Hippocampal formation (tissue), 2 donors: ENCODE measurements around the gene UQCRHL.
"Not testable (repeated sequence)": the region's sequence is repeated elsewhere in the genome, so short reads cannot be mapped to it uniquely, and the experiment has no call there.

Experiments
- DNase-seq, 2 donors: peaks; one replicate each; lab custom pipeline; 2025; lab: John Stamatoyannopoulos, UW

Gene UQCRHL

DNA sequence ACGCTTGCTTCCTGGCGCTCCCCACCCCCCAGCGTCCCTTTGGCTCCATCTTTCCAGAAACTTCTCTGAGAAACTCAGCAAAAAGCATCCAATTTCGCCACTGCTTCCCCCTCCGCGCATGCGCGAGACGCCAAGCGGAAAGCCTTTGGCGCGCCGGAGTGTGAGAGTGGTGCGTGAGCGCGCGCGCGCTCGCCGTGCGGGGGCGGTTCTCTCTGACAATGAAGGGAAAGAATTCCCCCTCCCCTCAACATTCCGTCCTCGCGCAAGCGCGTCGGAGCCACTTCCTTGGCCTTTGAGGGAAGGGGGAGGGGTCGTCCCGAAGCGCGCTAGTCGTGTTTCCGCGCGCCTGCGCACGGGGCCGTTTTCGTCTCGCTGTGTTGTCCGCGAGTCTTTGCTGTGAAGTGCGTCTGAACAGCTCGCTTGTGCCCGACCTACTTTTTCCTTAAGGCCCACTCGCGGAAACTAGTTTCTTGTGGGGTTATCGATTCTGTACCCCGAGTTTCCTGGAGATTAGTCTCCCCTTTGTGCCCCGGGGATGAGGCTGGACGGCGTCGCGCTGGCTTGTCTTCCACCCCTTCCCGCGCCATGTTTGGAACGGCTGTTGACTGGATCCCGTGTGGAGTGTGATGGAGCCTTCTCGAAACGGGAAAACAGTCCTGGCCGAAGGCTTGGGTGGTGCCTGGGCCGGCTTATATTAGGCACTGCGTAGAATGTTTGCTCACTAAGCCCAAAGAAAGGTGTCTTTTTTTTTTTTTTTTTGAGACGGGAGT, 28.5 kb upstream of the UQCRHL start:
- DNase-seq: peak; percentile 97

DNA sequence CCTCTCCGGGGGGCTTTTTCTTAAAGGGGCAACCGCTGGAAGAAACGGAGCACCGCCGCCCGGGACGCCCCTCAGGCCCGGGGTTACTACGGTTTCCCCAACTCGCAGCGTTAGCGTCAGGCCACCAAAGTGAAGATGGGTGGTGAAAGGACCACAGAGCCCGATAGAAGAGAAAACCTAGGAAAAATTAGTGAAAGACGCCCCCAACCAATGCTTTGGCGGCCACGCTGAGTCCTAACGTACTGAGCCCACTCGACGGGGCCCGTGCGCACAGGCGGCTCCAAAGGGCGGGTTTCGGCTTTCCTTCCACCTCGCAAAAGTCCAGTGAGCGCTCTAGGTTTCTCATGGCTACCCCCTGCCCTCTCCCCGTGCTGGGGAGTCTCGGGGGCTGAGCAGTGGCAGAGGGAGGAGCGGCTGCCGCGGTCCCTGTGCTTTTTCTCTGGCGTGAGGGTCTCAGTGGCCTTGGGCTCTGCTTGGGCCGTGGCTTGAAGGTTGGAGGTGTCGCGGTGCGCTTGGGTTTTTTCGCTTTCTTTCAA, 27.8 kb upstream of the UQCRHL start:
- no peak for DNase-seq

DNA sequence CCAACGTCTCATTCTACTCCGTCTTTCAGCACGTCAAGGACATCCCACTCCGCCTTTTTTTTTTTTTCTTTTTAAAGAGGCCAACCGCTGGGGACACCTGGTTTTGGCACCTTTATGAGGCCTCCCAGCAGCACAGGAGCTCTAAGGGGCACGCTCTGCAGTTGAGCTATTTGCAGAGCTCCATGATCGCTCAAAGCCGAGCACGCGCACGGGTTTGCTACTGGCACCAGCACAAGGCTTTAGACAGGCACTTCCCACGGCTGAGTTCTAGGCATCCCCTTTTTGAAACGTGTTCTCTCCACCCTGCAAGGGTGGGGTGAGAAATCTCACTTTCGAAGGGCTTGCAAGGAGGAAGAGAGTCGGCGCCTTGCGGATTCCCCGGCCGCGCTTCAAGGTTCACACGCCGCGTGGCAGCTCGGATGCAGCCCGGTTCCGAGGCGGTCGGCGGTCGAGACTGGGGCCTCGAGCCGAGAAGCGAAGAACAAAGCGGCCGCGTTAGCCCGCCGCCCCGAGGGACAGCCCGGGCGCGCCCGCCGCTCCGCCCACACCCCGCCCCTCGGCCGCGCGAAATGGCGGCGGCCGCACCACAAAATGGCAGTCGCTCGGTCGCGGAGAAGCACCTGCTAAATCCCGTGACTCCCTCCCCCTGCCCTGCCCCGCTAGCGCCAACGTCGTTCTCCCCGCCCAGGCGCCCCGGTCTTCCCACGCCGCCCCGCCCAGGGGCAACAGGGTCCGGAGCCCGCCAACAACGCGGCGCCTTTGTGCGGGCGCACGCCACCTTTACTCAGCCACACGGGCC, 27.2 kb upstream of the UQCRHL start:
- DNase-seq: peak; percentile 85 to 87

DNA sequence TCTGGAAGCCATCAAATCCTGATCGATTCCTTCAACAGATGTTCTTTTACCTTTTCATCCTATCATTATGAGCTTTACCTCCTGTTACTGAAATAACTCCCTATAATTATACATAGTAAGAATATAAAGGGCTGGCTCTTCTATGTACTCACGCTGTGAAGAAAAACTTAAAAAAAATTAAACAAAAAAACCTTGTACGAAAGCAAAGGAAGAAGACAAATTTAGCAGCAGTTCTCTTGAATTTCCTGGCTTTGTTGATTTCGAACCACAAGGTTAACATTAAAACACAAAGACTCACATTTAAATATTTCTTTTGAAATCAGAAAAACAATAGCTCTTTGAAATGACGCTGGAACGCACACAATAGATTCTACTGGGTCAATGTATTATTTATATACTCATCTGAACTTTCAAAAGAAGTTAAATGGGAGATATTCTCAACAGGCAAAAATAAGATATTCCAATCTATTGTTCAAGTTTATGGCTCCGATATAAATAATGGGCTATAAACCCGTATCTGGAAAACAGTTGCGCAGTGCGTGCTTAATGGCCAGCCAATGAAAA, 26.5 kb upstream of the UQCRHL start:
- DNase-seq: peak in 1 of 2 donors; percentile 87

DNA sequence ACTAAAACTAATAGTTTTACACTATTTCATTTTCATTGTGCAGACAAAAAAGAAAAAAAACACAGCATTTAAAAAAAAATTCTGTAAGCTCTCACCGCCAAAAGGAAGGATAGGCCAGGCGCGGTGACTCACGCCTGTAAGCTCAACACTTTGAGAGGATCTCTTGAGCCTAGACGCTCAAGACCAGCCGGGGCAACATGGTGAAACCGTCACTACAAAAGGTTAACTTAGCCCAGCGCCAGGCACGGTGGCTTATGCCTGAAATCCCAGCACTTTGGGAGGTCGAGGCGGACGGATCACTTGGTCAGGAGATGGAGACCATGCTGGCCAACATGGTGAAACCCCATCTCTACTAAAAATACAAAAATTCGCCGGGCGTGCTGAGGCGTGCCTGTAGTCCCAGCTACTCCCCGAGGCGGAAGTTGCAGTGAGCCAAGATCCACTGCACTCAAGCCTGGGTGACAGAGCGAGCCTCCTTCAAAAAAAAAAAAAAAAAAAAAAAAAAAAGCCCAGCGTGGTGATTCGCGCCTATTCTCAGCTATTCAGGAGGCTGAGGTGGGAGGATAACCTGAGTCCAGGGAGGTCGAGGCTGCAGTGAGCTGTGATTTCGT, 25.7 kb upstream of the UQCRHL start:
- peak in 1 of 2 donors; percentile 31 for DNase-seq

DNA sequence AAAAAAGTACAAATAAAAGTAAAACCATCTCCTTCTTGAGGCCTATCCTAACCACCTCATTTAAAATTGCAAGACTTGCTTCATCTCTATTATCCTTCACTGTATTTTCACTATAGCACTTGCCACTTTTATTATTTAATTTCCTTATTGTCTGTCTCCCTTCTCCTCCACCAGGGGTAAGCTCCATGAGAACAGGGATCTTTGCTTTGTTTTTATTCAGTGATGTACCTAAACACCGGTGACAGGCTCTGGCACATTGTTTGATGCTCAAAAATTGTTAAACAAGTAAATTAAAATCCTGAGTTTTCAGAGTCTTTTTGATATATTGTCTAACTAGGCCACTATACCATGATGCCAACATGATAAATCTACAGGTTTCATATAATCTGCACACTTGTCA, 22.8 kb upstream of the UQCRHL start:
- no peak for DNase-seq

DNA sequence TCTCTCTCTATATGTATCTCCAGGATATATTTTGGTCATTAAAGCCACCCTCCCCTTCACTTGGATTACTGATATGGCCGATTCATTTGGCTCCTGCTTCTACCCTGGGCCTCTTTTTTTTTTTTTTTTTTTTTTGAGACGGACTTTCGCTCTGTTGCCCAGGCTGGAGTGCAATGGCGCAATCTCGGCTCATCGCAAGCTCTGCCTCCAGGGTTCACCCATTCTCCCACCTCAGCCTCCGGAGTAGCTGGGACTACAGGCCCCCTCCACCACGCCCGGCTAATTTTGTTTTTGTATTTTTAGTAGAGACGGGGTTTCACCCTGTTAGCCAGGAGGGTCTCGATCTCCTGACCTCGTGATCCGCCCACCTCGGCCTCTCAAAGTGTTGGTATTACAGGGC, 21.5 kb upstream of the UQCRHL start:
- not testable (repeated sequence) for DNase-seq

DNA sequence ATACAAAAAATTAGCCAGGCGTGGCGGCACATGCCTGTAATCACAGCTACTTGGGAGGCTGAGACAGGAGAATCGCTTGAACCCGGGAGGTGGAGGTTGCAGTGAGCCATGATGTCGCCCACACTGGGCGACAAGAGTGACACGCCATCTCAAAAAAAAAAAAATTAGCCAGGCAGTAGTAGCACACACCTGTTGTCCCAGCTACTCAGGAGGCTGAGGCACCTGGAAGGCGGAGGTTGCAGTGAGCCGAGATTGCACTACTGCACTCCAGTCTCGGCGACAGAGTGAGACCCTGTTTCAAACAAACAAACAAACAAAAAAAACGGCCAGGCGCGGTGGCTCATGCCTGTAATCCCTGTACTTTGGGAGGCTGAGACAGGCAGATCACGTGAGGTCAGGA, 20.1 kb upstream of the UQCRHL start:
- not testable (repeated sequence) for DNase-seq

DNA sequence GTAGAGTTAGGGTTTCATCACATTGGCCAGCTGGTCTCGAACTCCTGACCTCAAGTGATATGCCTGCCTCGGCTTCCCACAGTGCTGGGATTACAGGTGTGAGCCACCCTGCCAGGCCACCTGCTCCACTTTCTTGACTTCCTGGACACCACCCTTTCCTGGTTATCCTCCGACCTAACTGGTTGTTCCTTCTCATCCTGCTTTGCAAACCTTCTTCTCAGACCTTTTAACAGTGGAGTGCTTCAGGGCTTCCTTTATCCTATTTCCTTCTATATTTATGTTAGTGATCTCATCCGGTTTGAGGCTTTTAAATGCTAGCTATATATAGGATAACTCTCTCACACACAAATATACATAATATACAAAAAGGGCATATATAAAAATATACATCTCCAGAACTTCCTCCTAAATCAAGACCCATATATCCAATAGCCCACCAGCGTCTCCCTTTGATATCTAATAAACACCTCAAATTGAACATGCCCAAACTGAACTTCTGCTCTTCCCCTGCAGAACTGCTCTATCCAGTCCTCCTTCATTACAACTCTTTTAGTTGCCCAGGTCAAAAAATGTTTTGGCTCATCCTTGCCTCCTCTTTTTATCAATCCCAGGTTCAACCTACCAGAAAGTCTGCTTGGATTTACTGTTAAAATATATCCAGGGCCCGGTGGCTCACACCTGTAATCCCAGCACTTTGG, 19.5 kb upstream of the UQCRHL start:
- no peak for DNase-seq

DNA sequence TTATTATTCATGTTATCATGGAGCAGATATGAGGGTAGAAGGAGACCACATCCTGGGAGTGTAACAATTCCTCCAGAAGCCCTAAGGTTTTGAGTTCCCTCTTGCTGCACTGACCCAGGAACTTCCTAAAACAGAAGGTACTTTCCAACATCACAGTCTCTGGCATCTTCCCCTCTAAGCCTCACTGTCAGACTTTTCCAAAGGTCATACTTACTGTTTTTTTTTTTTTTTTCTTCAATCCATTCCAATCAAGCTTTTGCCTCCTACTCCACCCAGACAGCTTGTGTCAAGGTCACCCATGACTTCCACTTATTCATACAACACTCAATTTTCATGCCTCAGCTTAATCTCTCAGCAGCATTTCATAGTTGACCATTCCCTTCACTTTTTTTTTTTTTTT, 18.4 kb upstream of the UQCRHL start:
- DNase-seq: no peak

DNA sequence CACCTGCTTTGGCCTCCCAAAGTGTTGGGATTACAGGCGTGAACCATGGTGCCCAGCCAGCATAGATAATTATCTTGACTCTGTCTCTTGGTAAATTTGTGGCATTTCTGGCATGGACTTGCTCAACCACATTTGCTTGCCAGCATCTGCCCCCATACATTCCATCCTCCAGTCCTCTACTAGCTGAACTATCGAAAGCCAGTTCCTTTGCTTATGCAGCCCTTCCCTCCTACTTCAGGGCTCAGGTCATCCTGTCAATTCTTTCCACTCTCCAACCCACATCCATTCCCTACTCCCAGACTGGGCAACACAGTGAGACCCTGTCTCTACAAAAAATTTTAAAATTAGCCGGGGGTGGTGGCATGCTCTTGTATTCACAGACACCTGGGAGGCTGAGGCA, 13.0 kb upstream of the UQCRHL start:
- no peak for DNase-seq

DNA sequence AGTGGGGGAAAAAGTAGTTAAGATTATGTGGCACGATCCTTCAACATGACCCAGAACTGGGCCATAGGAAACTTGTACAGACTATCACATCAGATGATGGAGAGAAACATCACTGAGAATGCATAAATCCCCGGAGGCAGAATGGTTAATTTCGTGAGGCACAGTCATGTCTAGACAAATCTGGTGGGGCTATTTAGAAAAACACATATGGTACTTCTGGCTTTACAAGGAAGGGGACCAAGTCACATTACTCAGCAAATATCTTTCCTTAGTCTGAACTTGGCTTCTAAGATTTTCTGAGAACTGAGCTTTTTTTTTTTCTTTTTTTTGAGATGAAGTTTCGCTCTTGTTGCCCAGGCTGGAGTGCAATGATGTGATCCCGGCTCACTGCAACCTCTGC, 9.2 kb upstream of the UQCRHL start:
- DNase-seq: no peak

DNA sequence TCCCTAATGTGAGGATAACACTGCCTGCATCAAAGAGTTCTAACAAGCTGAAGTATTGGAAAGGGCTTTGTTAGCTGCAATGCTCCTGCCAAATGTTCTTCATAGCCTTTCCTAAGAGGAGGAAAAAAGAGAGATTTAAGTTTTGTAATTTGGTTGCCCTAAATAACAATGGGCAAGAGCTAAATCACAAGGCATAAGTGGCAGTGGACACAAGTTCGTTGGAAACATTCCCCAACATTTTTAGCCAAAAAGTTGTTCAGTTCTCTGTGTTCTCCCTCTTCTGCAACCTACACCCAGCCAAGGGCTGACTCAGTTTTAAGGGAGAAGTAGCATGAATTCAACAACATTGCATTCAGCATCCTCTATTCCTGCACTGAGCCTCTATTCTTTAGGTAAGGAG, 2.6 kb upstream of the UQCRHL start:
- DNase-seq: peak in 1 of 2 donors; percentile 72

DNA sequence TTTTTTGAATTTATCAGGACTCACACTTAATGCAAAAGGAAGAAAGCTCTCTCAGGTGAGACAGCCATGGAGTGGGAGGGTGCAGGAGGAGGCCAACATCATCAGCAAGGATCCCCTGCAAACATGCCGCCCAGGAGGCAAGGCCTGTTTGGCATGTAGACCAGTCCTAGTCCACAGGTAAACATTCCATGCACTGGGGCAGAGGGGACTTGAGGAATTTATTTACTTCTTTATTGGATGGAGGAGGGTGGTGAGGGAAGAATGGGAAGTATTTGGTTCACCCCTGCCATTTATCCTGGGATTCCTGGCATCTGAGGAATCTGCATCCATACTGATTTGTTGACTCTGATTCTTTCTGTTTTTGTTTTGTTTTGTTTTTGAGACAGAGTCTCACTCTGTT, 1.5 kb upstream of the UQCRHL start:
- DNase-seq: no peak

DNA sequence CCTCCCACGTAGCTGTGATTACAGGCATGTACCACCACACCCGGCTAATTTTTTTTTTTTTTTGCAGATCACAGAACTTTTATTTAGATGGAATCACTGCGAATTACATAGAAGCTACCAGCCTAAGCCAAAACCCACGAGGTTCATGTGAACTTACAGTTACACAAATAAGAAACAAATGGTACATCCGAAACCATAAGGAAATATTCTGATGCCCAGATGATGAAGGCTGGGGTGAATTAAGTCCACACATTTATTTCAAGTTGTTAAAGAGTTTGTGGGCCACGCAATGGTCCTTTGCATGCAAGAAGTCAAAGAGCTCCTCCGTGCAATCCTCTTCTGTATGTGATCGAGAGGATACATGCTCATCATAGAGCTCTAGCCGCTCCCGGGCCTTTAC, 328 bp downstream of the UQCRHL start:
- no peak for DNase-seq

DNA sequence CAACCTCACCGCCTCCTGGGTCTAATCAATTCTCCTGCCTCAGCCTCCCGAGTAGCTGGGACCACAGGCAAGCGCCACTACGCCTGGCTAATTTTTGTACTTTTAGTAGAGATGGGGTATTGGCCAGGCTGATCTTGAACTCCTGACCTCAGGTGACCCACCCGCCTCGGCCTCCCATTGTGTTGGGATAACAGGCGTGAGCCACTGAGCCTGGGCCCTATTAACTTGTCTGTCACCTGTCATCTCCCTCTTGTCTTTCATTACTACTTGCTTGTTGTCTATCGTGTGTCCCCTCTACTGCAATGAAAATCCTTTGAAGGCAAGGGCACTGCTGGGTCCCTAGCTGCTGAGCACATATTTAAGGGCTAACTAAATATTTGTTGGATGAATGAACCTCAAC, 3.4 kb downstream of the UQCRHL start:
- no peak for DNase-seq

DNA sequence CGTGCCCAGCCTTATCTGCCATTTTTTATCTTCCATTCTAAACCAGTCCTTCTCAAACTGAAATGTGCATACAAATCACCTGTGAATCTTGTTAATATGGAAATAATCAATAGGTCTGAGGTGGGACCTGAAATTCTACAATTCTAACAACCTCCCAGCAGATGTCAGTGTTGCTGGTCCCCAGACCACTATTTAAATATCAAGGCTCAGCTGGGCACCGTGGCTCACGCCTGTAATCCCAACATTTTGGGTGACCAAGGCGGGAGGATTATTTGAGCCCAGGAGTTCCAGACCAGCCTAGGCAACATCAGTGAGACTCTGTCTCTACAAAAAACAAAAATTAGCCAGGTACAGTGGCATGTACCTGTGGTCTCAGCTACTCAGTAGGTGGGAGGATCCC, 4.1 kb downstream of the UQCRHL start:
- DNase-seq: no peak

DNA sequence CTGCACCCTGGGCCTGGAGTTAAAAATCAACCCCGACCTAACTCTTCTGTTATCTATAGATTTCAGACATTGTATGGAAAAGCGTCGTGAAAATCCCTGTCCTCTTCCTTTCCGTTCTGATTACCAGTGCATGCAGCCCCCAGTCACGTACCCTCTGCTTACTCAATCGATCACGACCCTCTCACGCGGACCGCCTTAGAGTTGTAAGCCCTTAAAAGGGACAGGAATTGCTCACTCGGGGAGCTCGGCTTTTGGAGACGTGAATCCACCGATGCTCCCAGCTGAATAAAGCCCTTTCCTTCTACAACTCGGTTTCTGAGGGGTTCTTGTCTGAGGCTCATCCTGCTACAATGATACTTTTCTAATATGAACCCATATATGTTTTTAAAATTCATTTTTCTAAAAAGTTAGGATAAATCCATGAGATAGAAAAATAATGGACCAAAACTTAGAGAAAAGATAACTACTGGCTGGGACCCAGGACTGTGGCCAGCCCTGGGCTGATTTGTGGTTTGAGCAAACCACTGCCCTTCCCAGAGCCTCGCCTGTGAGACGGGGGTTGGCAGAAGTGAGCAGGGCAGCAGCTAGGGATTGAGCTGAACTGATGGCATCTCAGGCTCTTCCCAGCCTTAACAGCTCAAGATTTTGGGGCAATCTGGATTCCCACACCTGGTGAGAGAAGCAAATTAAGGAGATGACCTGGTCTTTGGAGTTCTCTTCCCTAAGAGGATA, 5.0 kb downstream of the UQCRHL start:
- no peak for DNase-seq

DNA sequence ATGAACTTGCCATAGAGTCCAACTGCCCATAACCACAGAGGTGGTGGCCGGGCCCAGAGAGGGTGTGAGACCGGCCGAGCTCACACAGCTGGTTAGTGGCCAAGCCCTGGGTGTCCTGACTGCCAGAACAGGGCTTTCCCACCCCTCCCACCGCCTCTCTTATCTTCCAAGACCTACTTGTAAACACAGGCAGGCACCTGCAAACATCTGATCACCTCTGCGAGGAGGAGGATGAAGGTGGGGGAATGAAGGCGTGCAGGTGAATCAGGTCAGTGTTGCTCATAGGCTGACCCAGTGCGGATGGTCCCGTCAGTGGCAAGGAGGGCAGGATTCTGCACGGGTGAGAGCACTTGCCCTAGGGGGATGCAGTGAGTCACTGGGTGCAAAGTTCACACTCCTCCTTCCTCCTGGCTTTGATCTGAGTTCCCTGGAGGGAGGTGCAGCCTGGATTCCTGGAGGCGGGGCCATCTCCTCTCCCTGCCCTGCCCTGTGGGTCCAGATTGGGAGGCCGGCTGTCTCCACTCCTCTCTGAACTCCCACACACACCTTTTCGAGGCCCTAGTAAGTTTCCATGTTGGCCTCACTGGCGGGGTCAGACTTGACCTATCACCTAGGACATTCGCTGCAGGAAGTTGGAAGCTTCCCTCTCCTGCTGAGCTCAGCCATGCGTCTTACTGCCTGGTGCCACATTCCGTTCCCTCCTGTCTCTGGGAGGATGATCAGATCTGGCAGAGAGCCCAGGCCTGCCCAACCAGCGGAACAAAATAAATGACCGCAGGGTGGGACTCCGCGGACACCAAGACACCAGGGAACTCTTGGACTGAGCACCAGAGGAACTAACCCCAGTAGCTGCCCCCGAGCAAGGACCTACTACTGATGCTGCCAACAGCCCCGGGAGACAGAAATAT, 7.3 kb downstream of the UQCRHL start:
- no peak for DNase-seq
